Measurements from ENCODE around the gene NOTCH1.

Gene NOTCH1

DNA sequence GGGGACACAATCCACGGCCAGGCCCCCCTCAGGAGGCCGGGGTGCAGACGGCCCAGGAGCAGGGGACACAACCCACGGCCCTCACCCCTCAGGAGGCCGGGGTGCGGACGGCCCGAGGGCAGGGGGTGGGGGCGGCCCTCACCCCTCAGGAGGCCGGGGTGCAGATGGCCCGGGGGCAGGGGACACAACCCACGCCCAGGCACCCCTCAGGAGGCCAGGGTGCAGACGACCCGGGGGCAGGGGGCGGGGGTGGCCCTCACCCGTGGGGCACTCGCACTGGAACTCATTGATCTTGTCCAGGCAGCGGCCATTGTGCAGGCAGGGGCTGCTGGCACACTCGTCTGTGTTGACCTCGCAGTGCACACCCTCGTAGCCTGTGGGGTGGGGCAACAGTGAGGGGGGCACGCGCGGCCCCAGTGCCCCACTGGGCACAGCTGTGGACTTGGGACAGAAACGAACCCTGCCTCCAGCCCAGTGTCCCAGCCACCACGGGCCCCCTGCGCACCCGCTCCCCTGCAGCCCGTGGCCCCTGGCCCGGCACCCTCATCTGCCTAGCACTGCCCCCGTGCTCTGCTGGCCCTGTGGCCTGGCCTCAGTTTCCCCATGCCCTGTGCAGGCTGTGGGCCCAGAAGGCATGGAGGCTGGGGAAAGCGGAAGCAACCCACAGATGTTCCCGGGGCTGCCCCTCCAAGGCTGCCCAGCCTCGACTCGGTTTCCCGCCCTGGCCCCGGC lies 28.7 kb downstream of the NOTCH1 start:
- DNase-seq (ENCODE audit: low spot score) = no peak

- no peak for DNase-seq (ENCODE audit: low spot score)
These were observed 29.6 kb downstream of the NOTCH1 start for GRCh38 chr9:136516191-136516654.

GRCh38 chr9:136515276-136515675 lies 30.6 kb downstream of the NOTCH1 start:
- DNase-seq (ENCODE audit: low spot score) = no peak

- DNase-seq (ENCODE audit: low spot score) = no peak
These were observed 31.7 kb downstream of the NOTCH1 start for GRCh38 chr9:136514022-136514714.

DNA sequence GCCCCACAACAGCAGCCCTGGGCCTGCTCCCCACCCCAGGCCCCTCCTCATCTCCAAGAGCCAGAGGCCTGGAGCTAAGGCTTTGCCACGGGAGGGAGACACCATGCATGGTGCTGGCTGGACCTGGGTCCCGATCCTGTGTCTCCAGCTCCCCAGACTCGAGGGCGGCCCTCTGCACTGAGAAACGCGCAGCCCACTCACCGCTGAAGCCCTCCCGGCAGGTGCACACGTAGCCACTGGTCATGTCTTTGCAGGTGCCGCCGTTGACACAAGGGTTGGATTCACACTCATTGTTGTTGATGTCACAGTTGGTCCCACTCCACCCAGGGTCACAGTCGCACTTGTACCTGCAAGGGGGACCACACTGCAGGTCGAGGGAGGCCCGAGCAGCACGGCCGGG lies 32.7 kb downstream of the NOTCH1 start:
- no peak for DNase-seq (ENCODE audit: low spot score)

DNA sequence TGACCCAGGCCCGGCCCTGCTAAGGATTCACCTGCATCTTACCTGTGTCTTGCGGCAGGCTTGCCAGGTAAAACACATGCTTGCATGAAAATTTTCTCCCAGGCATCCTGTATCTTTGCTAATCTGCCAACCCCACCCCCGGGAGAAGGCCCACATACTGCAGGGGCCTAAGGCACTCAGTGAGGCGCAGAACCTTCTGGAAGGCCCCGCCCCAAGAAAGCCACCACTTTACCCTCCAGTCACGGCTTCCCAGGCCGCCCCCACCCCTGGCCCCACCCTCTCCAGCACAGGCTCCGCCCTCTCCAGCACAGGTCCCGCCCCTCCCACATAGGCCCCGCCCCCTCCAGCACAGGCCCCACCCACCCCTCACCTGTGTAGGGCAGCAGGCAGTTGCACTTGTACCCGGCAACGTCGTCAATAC lies 33.2 kb downstream of the NOTCH1 start:
- peak; percentile 38 for DNase-seq (ENCODE audit: low spot score)

- no peak for DNase-seq (ENCODE audit: low spot score)
These were observed 33.9 kb downstream of the NOTCH1 start for GRCh38 chr9:136511670-136512592.

- DNase-seq (ENCODE audit: low spot score) = no peak
These were observed 34.6 kb downstream of the NOTCH1 start for GRCh38 chr9:136511144-136511669.

GRCh38 chr9:136510561-136510960 lies 35.3 kb downstream of the NOTCH1 start:
- no peak for DNase-seq (ENCODE audit: low spot score)

DNA sequence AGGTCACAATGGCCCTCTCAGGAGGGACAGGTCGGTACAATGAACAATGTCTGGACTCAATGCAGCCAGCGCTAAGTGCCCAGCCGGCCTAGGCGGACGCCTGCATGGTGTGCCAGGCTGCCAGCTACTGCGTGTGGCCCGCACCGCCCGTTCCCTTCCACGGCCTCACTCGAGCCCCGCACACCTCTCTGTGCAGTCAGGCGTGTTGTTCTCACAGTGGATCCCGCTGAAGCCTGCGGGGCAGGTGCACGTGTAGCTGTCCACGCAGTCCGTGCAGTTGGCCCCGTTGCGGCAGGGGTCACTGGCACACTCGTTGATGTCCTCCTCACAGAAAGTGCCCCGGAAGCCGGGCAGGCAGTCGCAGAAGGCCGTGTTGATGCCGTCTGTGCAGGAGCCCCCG lies 36.3 kb downstream of the NOTCH1 start:
- no peak for DNase-seq (ENCODE audit: low spot score)

GRCh38 chr9:136508729-136509500 lies 36.9 kb downstream of the NOTCH1 start:
- DNase-seq (ENCODE audit: low spot score) = no peak

DNA sequence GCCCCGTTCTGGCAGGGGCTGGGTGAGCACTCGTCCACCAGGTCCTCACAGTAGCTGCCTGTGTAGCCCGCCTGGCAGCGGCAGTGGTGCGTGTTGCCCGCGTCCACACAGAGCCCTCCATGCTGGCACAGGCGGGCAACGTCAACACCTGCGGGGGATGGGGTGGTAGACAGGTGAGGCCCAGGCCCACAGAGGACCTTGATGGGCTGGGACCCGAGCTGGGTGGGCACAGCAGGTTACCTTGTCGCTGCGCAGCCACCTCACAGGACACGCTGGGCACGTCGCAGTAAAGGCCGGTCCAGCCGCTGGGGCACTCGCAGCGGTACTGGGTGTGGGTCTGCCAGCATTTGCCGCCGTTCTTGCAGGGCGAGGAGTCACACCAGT lies 37.9 kb downstream of the NOTCH1 start:
- no peak for DNase-seq (ENCODE audit: low spot score)

- no peak for DNase-seq (ENCODE audit: low spot score)
These were observed 38.4 kb downstream of the NOTCH1 start for GRCh38 chr9:136507221-136507991.

GRCh38 chr9:136506425-136506824 lies 39.4 kb downstream of the NOTCH1 start:
- DNase-seq (ENCODE audit: low spot score) = no peak

DNA sequence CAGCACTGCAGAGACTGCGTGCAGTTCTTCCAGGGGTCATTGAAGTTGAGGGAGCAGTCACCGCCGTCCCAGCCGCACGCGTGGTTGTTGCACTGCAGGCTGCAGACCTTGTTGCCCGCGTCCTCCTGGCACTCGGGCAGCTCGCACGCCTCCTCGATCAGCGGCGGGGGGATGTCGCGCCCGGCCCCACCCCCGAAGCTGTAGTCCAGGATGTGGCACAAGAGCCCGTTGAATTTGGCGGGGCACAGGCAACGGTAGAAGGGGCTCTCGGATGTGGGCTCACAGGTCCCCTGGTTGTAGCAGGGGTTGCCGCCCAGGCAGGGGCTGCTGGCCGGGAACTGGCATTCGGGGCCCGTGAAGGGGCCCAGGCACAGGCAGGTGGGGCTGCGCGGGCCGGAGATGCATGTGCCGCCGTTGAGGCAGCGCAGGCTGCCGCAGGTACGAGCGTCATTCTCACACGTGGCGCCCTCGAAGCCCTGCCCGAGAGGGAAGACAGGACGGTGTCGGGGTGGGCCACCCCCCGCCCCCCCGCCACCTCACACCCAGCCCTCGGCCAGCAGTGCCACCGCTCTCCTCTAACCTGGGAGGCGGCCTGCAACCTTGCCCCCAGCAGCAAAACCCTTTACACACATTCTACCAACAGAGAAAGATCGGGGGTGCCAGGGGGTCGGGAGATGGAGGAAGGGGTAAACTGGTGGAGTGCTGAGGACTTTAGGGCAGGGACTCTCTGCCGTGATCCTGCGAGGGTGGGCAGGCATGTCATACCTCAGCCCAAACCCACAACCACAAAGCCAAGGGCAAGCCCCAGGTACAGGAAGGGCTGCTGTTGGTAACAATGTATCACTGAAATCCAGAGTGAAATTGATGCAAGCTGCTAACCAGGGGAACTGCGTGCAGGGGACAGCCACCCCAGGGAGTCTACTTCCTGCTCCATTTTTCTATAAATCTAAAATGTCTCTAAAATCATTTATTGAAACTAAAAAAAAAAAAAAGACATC lies 40.1 kb downstream of the NOTCH1 start:
- no peak for DNase-seq (ENCODE audit: low spot score)

DNA sequence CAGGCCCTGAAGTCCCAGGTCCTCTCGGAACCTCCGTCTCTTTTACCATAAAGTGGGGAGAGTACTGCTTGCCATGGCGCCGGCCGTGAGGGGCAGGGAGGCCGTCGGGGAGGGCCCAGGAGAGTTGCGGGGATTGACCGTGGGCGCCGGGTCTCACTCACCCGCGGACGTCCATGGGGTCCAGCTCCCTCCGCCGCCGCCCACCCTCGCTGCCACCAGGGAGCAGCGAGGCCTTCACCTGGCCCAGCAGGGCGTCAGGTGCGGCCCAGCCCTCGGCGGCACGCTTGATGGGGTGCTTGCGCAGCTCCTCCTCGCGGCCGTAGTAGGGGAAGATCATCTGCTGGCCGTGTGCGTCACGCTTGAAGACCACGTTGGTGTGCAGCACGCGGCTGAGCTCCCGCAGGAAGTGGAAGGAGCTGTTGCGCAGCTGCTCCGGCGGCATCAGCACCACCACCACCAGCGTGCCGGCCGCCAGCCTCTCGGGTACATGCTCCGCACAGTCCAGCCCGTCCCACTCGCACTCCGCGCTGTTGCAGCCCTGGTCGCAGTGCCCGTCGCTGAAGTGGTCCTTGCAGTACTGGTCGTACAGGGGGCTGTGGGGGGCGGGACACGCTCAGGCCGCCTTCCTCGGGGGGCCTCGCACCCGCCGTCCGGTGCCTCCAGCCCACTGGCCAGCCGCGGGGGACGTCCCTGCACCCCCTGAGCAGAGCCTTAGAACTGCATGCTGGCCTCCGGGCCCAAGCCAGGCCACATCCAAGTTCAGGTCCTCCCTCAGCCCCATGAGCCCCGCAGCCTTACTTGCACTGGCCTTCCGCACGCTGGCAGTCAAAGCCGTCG lies 41.1 kb downstream of the NOTCH1 start:
- DNase-seq (ENCODE audit: low spot score) = no peak

GRCh38 chr9:136502940-136503550 lies 42.8 kb downstream of the NOTCH1 start:
- no peak for DNase-seq (ENCODE audit: low spot score)

DNA sequence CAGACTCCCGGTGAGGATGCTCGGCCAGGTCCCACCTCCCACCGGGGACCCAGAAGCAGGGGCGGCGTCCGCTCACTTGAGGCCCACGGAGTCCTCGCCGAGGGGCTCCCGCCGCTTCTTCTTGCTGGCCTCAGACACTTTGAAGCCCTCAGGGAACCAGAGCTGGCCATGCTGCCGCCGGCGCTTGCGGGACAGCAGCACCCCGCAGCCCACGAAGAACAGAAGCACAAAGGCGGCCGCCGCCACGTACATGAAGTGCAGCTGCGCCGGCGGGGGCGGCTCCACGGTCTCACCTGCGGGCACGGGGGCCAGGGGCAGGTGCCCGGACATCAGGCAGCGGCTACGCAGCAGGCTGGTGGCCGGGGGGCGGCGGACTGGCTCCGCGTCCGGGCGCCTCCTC lies 43.7 kb downstream of the NOTCH1 start:
- no peak for DNase-seq (ENCODE audit: low spot score)

Measured in germinal center (tissue), 1 donor.